ENCODE measurements around the gene AFAP1L2.

Gene AFAP1L2

DNA sequence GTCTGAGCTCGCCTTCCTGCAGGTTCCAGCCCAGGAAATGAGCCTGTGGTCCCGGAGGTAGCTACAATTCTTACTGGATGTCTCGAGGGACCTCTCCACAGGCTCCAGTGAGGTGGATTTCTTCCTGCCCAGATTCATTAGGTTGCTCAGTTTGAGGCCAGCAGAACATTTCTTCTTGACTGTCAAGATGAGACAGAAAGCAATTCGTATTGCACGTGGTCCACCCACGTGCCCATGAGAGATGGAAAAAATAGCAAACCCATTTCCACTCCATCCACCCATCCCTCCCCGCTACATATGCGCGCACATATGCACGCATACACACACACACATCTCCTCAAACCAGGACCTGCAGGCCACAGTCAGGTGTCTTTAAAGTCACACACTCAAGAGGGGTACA lies 96.6 kb downstream of the AFAP1L2 start:
- no peak overlapping the region for H3K9ac ChIP-seq (ENCODE audit: low read length)
- no peak overlapping the region for H3K4me3 ChIP-seq (ENCODE audit: low read length)
- H3K27me3 ChIP-seq (replicated peaks; ENCODE audit: insufficient read depth, low read length) = no peaks in the 10 kb centered on the region
- no peak overlapping the region for H3K27ac ChIP-seq (ENCODE audit: low read length)
- no peaks in the 10 kb centered on the region for H3K4me1 ChIP-seq (ENCODE audit: low read length)
- TF ChIP-seq, protein P1, sequence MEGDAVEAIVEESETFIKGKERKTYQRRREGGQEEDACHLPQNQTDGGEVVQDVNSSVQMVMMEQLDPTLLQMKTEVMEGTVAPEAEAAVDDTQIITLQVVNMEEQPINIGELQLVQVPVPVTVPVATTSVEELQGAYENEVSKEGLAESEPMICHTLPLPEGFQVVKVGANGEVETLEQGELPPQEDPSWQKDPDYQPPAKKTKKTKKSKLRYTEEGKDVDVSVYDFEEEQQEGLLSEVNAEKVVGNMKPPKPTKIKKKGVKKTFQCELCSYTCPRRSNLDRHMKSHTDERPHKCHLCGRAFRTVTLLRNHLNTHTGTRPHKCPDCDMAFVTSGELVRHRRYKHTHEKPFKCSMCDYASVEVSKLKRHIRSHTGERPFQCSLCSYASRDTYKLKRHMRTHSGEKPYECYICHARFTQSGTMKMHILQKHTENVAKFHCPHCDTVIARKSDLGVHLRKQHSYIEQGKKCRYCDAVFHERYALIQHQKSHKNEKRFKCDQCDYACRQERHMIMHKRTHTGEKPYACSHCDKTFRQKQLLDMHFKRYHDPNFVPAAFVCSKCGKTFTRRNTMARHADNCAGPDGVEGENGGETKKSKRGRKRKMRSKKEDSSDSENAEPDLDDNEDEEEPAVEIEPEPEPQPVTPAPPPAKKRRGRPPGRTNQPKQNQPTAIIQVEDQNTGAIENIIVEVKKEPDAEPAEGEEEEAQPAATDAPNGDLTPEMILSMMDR (IDR thresholded peaks at IDR 0.05; ENCODE audit: low read length) = no peak
- no peak for TF ChIP-seq EZH2phosphoT487 (IDR thresholded peaks at IDR 0.05; ENCODE audit: low read length)
- no peak for TF ChIP-seq EZH2 (optimal IDR thresholded peaks at IDR 0.05; ENCODE audit: low read depth, low read length)
- H3K36me3 ChIP-seq (replicated peaks; ENCODE audit: insufficient read depth, low read length) = no peaks in the 10 kb centered on the region
- no peaks in the 10 kb centered on the region for H4K20me1 ChIP-seq (ENCODE audit: insufficient read depth, low read length)
- H3K9me2 ChIP-seq (replicated peaks; ENCODE audit: insufficient read depth, low read length) = no peaks in the 10 kb centered on the region
- DNase-seq = no peak
- no peak overlapping the region for H2AFZ ChIP-seq (ENCODE audit: low read length)
- no peaks in the 10 kb centered on the region for H3F3A ChIP-seq (ENCODE audit: insufficient read depth, low read length)
- H3K79me2 ChIP-seq (ENCODE audit: low read length) = no peaks in the 10 kb centered on the region
- H3K4me2 ChIP-seq (ENCODE audit: low read depth, low read length) = no peak overlapping the region
- H3K9me3 ChIP-seq (replicated peaks; ENCODE audit: insufficient read depth, low read length) = no peaks in the 10 kb centered on the region

DNA sequence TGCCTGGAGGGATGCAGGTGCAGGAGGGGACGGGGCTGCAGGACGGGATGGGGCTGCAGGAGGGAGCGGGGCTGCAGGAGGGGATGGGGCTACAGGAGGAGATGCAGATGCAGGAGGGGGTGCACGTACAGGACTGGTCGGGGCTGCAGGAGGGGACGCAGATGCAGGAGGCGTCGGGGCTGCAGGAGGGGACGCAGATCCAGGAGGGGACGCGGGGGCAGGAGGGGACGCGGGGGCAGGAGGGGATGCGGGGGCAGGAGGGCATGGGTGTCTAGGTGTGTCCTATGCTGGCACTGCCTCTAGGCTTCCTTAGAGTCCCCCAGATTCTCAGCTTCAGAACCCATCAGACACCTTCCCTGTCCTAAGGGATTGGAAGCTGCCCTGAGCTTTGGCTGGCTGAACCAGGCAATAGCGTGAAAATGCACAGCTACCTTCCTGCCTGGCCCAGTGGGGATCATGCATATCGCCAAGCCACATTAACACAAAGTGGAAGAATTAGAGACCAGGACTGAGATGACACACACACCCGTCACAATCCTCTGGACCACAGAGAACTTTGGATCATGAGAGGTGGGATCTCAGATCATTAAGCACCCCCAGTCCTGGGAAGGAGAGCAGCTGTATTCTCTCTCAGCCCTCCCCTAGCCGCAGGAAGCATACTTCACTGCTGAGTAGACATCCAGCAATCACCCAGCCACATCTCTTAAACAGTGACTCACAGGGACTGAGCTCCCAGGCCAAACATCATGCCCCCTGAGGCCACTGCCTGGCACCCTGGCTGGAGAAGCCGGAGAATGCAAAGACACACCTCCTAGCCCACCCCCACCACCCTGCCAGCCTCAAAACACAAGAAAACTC lies 98.0 kb downstream of the AFAP1L2 start:
- no peak overlapping the region for H3K4me2 ChIP-seq (ENCODE audit: low read depth, low read length)
- H3K4me1 ChIP-seq (ENCODE audit: low read length) = no peaks in the 10 kb centered on the region
- no peaks in the 10 kb centered on the region for H3K9me3 ChIP-seq (replicated peaks; ENCODE audit: insufficient read depth, low read length)
- no peak overlapping the region for H3K27ac ChIP-seq (ENCODE audit: low read length)
- H2AFZ ChIP-seq (ENCODE audit: low read length) = no peak overlapping the region
- no peaks in the 10 kb centered on the region for H3K79me2 ChIP-seq (ENCODE audit: low read length)
- H3K9ac ChIP-seq (ENCODE audit: low read length) = no peak overlapping the region
- H3K27me3 ChIP-seq (replicated peaks; ENCODE audit: insufficient read depth, low read length) = no peaks in the 10 kb centered on the region
- no peaks in the 10 kb centered on the region for H3K9me2 ChIP-seq (replicated peaks; ENCODE audit: insufficient read depth, low read length)
- DNase-seq = no peak
- TF ChIP-seq EZH2 (optimal IDR thresholded peaks at IDR 0.05; ENCODE audit: low read depth, low read length) (no peak), EZH2phosphoT487 (IDR thresholded peaks at IDR 0.05; ENCODE audit: low read length) (no peak)
- TF ChIP-seq, protein P1 (IDR thresholded peaks at IDR 0.05; ENCODE audit: low read length) = no peak
- H3F3A ChIP-seq (ENCODE audit: insufficient read depth, low read length) = no peaks in the 10 kb centered on the region
- no peaks in the 10 kb centered on the region for H3K36me3 ChIP-seq (replicated peaks; ENCODE audit: insufficient read depth, low read length)
- H4K20me1 ChIP-seq (ENCODE audit: insufficient read depth, low read length) = no peaks in the 10 kb centered on the region
- H3K4me3 ChIP-seq (ENCODE audit: low read length) = no peak overlapping the region

DNA sequence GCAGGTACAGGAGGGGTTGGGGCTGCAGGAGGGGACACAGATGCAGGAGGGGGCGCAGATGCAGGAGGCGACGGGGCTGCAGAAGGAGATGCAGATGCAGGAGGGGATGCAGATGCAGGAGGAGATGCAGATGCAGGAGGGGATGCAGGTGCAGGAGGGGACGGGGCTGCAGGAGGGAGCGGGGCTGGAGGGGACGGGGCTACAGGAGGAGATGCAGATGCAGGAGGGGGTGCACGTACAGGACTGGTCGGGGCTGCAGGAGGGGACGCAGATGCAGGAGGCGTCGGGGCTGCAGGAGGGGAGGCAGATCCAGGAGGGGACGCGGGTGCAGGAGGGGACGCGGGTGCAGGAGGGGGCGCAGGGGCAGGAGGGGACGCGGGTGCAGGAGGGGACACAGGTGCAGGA lies 98.8 kb downstream of the AFAP1L2 start:
- Histone ChIP-seq H3K27ac (ENCODE audit: low read length) (no peak overlapping the region), H3K9me3 (replicated peaks; ENCODE audit: insufficient read depth, low read length) (no peaks in the 10 kb centered on the region), H2AFZ (ENCODE audit: low read length) (no peak overlapping the region), H3F3A (ENCODE audit: insufficient read depth, low read length) (no peaks in the 10 kb centered on the region), H3K27me3 (replicated peaks; ENCODE audit: insufficient read depth, low read length) (no peaks in the 10 kb centered on the region), H3K79me2 (ENCODE audit: low read length) (no peaks in the 10 kb centered on the region), H4K20me1 (ENCODE audit: insufficient read depth, low read length) (no peaks in the 10 kb centered on the region), H3K4me3 (ENCODE audit: low read length) (no peak overlapping the region), H3K4me2 (ENCODE audit: low read depth, low read length) (no peak overlapping the region), H3K36me3 (replicated peaks; ENCODE audit: insufficient read depth, low read length) (no peaks in the 10 kb centered on the region), H3K9me2 (replicated peaks; ENCODE audit: insufficient read depth, low read length) (no peaks in the 10 kb centered on the region), H3K9ac (ENCODE audit: low read length) (no peak overlapping the region), H3K4me1 (ENCODE audit: low read length) (no peaks in the 10 kb centered on the region)
- TF ChIP-seq, protein P1 (IDR thresholded peaks at IDR 0.05; ENCODE audit: low read length) = no peak
- TF ChIP-seq EZH2phosphoT487 (IDR thresholded peaks at IDR 0.05; ENCODE audit: low read length) (no peak), EZH2 (optimal IDR thresholded peaks at IDR 0.05; ENCODE audit: low read depth, low read length) (no peak)
- DNase-seq = no peak
